ENCODE data around the gene MMS22L. TPM values are rescaled to one million over a fixed set of nuclear protein-coding genes. Genes with fewer than 3 reads are reported as not detected.

Gene MMS22L
- total RNA-seq, 4 donors from 2014 or later: 7.7 to 26.4 (median 12.1) TPM

- no peaks in the 10 kb centered on the region for H3K36me3 ChIP-seq
- H3K4me1 ChIP-seq: no peaks in the 10 kb centered on the region
- no peak overlapping the region for H3K4me3 ChIP-seq
- no peaks in the 10 kb centered on the region for H3K27me3 ChIP-seq
- no peak for DNase-seq
- H3K9me3 ChIP-seq: no peaks in the 10 kb centered on the region
- no peak overlapping the region for H3K27ac ChIP-seq
- no peak for TF ChIP-seq CTCF (IDR thresholded peaks at IDR 0.05)
- no peak for TF ChIP-seq POLR2A (IDR thresholded peaks at IDR 0.05)
These were observed 159.4 kb downstream of the MMS22L start for GRCh38 chr6:97123652-97124051.

DNA sequence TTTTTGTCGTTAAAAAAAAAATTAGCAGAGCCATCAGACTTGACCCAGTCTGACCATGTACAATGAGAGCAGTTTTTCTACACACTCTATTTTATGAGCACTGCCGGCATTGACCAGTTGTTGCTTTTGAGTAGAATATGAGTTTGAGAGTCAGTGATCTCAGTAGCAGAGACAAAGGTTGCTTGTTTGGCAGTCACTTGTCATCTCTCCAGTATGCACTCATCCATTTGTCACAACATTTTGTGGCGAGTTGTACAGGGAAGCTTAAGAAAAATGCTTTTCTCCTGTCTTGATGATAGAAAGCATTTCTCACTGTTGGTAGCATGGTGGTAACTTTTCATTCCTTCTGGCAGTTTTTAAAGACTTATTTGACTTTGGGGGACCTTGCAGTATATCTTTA lies 159.9 kb downstream of the MMS22L start:
- no peaks in the 10 kb centered on the region for H3K9me3 ChIP-seq
- H3K4me3 ChIP-seq: no peak overlapping the region
- DNase-seq: no peak
- H3K27ac ChIP-seq: no peak overlapping the region
- H3K27me3 ChIP-seq: no peaks in the 10 kb centered on the region
- TF ChIP-seq CTCF (IDR thresholded peaks at IDR 0.05) (no peak), POLR2A (IDR thresholded peaks at IDR 0.05) (no peak)
- H3K4me1 ChIP-seq: no peaks in the 10 kb centered on the region
- H3K36me3 ChIP-seq: no peaks in the 10 kb centered on the region

GRCh38 chr6:97120511-97120910 lies 162.5 kb downstream of the MMS22L start:
- no peaks in the 10 kb centered on the region for H3K4me1 ChIP-seq
- TF ChIP-seq POLR2A (IDR thresholded peaks at IDR 0.05) (no peak), CTCF (IDR thresholded peaks at IDR 0.05) (no peak)
- H3K27ac ChIP-seq: no peak overlapping the region
- H3K27me3 ChIP-seq: no peaks in the 10 kb centered on the region
- H3K9me3 ChIP-seq: no peaks in the 10 kb centered on the region
- no peaks in the 10 kb centered on the region for H3K36me3 ChIP-seq
- no peak for DNase-seq
- no peak overlapping the region for H3K4me3 ChIP-seq

DNA sequence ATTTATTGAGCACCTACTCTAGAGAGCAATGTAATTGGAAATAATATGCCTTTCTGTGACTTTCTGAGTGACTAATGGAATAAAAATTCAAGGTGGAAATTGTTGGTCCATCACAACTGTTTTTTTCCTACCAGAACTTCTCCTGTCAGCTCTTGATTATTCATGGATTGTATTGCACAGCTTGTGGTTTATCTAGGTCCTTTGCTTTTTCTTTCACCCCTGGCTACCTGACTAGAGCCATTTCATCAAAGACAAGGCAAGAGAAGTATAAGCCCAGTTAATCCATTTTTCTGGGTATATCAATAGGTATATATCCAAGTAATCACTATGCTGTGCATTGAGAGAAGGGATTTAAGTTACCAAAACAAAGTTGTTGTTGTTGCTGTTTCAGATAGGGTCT lies 168.4 kb downstream of the MMS22L start:
- no peaks in the 10 kb centered on the region for H3K9me3 ChIP-seq
- no peak overlapping the region for H3K4me3 ChIP-seq
- H3K4me1 ChIP-seq: no peaks in the 10 kb centered on the region
- H3K27me3 ChIP-seq: no peaks in the 10 kb centered on the region
- no peak overlapping the region for H3K27ac ChIP-seq
- TF ChIP-seq POLR2A (IDR thresholded peaks at IDR 0.05): no peak
- TF ChIP-seq CTCF (IDR thresholded peaks at IDR 0.05): no peak
- DNase-seq: no peak
- H3K36me3 ChIP-seq: no peaks in the 10 kb centered on the region

DNA sequence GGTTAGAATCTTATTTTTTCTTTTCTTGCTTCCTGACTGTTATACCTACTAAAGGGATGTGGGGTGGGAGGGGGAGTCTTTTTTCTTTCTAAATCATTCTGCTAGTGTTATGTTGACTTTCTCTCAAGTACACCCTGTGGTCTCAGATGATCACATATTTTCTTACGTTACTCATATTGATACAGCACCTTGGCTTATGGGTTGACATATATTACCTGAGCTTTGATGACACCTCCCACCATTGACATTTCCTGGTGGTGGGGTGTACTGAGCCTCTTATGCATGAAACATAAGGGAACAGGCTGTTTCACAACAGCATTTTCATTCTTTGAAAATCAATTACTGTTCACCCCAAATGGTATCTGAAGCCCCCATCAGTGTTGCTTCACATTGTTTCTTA lies 169.8 kb downstream of the MMS22L start:
- Histone ChIP-seq H3K36me3 (no peaks in the 10 kb centered on the region), H3K27ac (no peak overlapping the region), H3K4me1 (no peaks in the 10 kb centered on the region), H3K27me3 (no peaks in the 10 kb centered on the region), H3K4me3 (no peak overlapping the region), H3K9me3 (no peaks in the 10 kb centered on the region)
- DNase-seq: no peak
- TF ChIP-seq POLR2A (IDR thresholded peaks at IDR 0.05) (no peak), CTCF (IDR thresholded peaks at IDR 0.05) (no peak)

GRCh38 chr6:97111243-97111642 lies 171.8 kb downstream of the MMS22L start:
- DNase-seq: no peak
- H3K27me3 ChIP-seq: no peaks in the 10 kb centered on the region
- H3K9me3 ChIP-seq: no peaks in the 10 kb centered on the region
- H3K4me3 ChIP-seq: no peak overlapping the region
- H3K4me1 ChIP-seq: no peaks in the 10 kb centered on the region
- no peak overlapping the region for H3K27ac ChIP-seq
- H3K36me3 ChIP-seq: no peaks in the 10 kb centered on the region
- no peak for TF ChIP-seq CTCF (IDR thresholded peaks at IDR 0.05)
- no peak for TF ChIP-seq POLR2A (IDR thresholded peaks at IDR 0.05)

Measured in Peyer's patch (tissue), 4 donors.